Panc1 (cell line): ENCODE results near the gene HLA-DRB5. TPM values are rescaled to one million over a fixed set of nuclear protein-coding genes. Genes with fewer than 3 reads are reported as not detected.

Source experiments
- ATAC-seq: fragments of 200-7000 bp; cut with Tn5 transposase; 2 replicates; pipeline ENCODE4 v1.9.1; 2020; ENCODE audit warnings: mild to moderate bottlenecking, moderate library complexity
- BruUV-seq: library from RNA; stranded (reverse); fragments of 400-500 nt; replicated peaks from 2 replicates; lab custom pipeline; 2021; lab: Mats Ljungman, UMichigan
- CTCF ChIA-PET: fragments of 300-600 bp; sonication (Branson Sonifier 250); formaldehyde crosslinking; loops from one replicate; lab custom pipeline; 2022; ENCODE audit warnings: antibody characterized with exemption; lab: Charles Lee
- POLR2A ChIA-PET: fragments of 300-600 bp; sonication (Branson Sonifier 250); formaldehyde crosslinking; loops from one replicate; lab custom pipeline; 2022; ENCODE audit warnings: antibody characterized with exemption; lab: Charles Lee
- DNase-seq: peaks from one replicate; pipeline ENCODE4 v3.0.0-alpha.2; 2010; ENCODE audit warnings: low read depth, low spot score
- H3K27ac ChIP-seq: 2 replicates; pipeline ENCODE4 v1.5.1; 2011; ENCODE audit warnings: mild to moderate bottlenecking, low read length, inconsistent platforms
- H3K27me3 ChIP-seq: fragments of 200-500 bp; sonication (Bioruptor generic); 2 replicates; pipeline ENCODE4 v1.6.0; 2014; ENCODE audit warnings: low read length, inconsistent platforms; ENCODE audit not compliant: control insufficient read depth, insufficient read depth
- H3K36me3 ChIP-seq: fragments of 200-500 bp; sonication (Bioruptor generic); 2 replicates; pipeline ENCODE4 v1.5.1; 2014; ENCODE audit warnings: inconsistent platforms, mild to moderate bottlenecking, low read length, moderate library complexity; ENCODE audit not compliant: control insufficient read depth, insufficient read depth
- H3K4me1 ChIP-seq: 2 replicates; pipeline ENCODE4 v1.5.1; 2011; ENCODE audit warnings: inconsistent platforms, mild to moderate bottlenecking, low read length, moderate library complexity; ENCODE audit not compliant: control insufficient read depth, insufficient read depth
- H3K4me3 ChIP-seq, 2 experiments: 2 replicates each; pipeline ENCODE4 v1.5.1; 2011 to 2012; ENCODE audit warnings: low read depth in 2 of 2, low read length in 2 of 2, mild to moderate bottlenecking in 2 of 2, inconsistent platforms in 1 of 2, moderate library complexity in 1 of 2
- H3K9me3 ChIP-seq: fragments of 200-500 bp; sonication (Bioruptor generic); 2 replicates; pipeline ENCODE4 v1.5.1; 2014; ENCODE audit warnings: low read depth, mild to moderate bottlenecking, inconsistent platforms, low read length, moderate library complexity; ENCODE audit not compliant: control insufficient read depth, insufficient read depth
- POLR2AphosphoS5 ChIP-seq: IDR thresholded peaks from 2 replicates; pipeline ENCODE4 v1.6.1; 2012; ENCODE audit warnings: mild to moderate bottlenecking, low read depth, low read length, moderate library complexity
- REST ChIP-seq, 2 experiments: IDR thresholded peaks; 2 replicates each; pipeline ENCODE4 v1.6.1; 2011 to 2012; ENCODE audit warnings: low read depth in 2 of 2, control low read depth in 1 of 2, low read length in 1 of 2, mild to moderate bottlenecking in 1 of 2, moderate library complexity in 1 of 2; ENCODE audit not compliant: insufficient read depth in 1 of 2
- SIN3A ChIP-seq: IDR thresholded peaks from 2 replicates; pipeline ENCODE4 v1.6.1; 2012; ENCODE audit warnings: low read depth, mild to moderate bottlenecking, low read length, moderate library complexity, borderline replicate concordance; ENCODE audit not compliant: insufficient read depth
- TCF7L2 ChIP-seq: IDR thresholded peaks from 2 replicates; pipeline ENCODE4 v1.6.1; 2011; ENCODE audit warnings: mild to moderate bottlenecking, low read depth, low read length, inconsistent platforms
- in situ Hi-C: cut with HindIII; loops from 2 replicates; pipeline ENCODE4 v1.10.0; 2016; ENCODE audit warnings: low sequenced_read_pairs, low pct_unique_long_range_greater_than_20kb
- intact Hi-C: fragments of 100-400 bp; cut with micrococcal nuclease; formaldehyde crosslinking; loops from one replicate; pipeline ENCODE4 v1.10.0; 2022; ENCODE audit not compliant: unreplicated experiment
- total RNA-seq: library from RNA; stranded (reverse); gene quantifications from one replicate; pipeline ENCODE4 v1.2.1, GENCODE V29; 2021; ENCODE audit not compliant: unreplicated experiment
- TF ChIP-seq, protein P1 (sequence below): fragments of 450-650 bp; IDR thresholded peaks from 2 replicates; pipeline ENCODE4 v1.5.1; 2017; ENCODE audit warnings: mild to moderate bottlenecking

HLA-DRB5 gene
- total RNA-seq, 1 experiment from 2014 or later = not detected

DNA sequence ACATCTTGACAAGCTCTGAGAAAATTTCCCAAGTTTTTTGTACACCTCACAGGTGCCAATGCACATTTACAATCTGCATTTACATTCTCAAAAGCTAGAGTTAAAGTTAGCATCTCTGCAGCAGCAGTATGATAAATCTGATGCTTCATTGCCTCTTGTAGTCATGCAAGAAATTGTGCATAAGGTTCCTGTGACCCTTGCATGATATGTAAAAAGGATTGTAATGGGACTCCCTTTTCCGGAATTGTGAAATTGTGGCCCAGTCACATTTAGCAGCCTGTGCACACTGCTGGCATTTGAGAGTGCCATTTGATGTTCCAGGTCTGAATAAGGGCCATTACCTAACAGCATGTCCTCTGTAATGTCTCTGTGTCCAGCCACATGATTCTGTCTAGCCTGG is 35.4 kb upstream of the HLA-DRB5 start:
- Histone ChIP-seq H3K36me3 (no peaks in the 10 kb centered on the region), H3K27me3 (no peaks in the 10 kb centered on the region), H3K9me3 (no peaks in the 10 kb centered on the region), H3K4me1 (no peaks in the 10 kb centered on the region), H3K4me3 (no peak overlapping the region), H3K27ac (no peak overlapping the region)
- intact Hi-C loops = no loop called here
- ATAC-seq (no peak), DNase-seq (no peak)
- POLR2A ChIA-PET = no interaction called here
- CTCF ChIA-PET = no interaction called here
- in situ Hi-C loops = no loop called here
- TF ChIP-seq TCF7L2 = no peak
- no peak for TF ChIP-seq SIN3A
- TF ChIP-seq REST (IDR thresholded peaks at IDR 0.05; ENCODE audit: insufficient read depth in 1 of 2, low read depth in 2 of 2, low read length in 1 of 2) = no peak
- TF ChIP-seq, protein P1, sequence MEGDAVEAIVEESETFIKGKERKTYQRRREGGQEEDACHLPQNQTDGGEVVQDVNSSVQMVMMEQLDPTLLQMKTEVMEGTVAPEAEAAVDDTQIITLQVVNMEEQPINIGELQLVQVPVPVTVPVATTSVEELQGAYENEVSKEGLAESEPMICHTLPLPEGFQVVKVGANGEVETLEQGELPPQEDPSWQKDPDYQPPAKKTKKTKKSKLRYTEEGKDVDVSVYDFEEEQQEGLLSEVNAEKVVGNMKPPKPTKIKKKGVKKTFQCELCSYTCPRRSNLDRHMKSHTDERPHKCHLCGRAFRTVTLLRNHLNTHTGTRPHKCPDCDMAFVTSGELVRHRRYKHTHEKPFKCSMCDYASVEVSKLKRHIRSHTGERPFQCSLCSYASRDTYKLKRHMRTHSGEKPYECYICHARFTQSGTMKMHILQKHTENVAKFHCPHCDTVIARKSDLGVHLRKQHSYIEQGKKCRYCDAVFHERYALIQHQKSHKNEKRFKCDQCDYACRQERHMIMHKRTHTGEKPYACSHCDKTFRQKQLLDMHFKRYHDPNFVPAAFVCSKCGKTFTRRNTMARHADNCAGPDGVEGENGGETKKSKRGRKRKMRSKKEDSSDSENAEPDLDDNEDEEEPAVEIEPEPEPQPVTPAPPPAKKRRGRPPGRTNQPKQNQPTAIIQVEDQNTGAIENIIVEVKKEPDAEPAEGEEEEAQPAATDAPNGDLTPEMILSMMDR = no peak
- no peak for TF ChIP-seq POLR2AphosphoS5
- no TSS peak for BruUV-seq

DNA sequence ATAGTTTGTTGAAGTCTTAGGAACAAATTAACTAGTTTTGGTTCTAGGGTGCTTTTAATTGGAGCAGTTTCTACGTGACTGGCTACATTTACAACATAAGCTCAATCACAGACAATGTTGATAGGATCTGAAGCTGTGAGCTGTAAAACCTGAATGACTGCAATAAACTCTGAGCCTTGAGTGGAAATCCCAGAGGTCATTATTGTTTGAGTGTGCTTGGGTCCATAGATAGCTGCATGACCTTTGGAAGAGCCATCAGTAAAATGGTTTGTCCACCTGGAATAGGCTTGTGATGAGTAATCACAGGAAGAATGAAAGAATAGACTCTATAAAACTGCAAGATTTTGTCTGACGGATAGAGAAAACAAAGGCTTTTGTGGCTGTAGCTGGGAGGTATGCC is 32.9 kb upstream of the HLA-DRB5 start:
- no peak overlapping the region for H3K4me3 ChIP-seq
- no peak for ATAC-seq
- H3K27ac ChIP-seq = no peak overlapping the region
- POLR2A ChIA-PET = no interaction called here
- H3K4me1 ChIP-seq = no peaks in the 10 kb centered on the region
- TF ChIP-seq SIN3A = no peak
- no peak for TF ChIP-seq POLR2AphosphoS5
- TF ChIP-seq REST (IDR thresholded peaks at IDR 0.05; ENCODE audit: insufficient read depth in 1 of 2, low read depth in 2 of 2, low read length in 1 of 2) = no peak
- TF ChIP-seq, protein P1 = no peak
- TF ChIP-seq TCF7L2 = no peak
- CTCF ChIA-PET = no interaction called here
- H3K27me3 ChIP-seq = no peaks in the 10 kb centered on the region
- DNase-seq = no peak
- in situ Hi-C loops (no loop called here), intact Hi-C loops (no loop called here)
- no peaks in the 10 kb centered on the region for H3K36me3 ChIP-seq
- H3K9me3 ChIP-seq = no peaks in the 10 kb centered on the region
- BruUV-seq = no TSS peak
